CD4-positive, alpha-beta T cell (primary cell): ENCODE data around the gene IGLL1. TPM values are rescaled to one million over a fixed set of nuclear protein-coding genes. Genes with fewer than 3 reads are reported as not detected.
"Not testable (repeated sequence)": the region's sequence is repeated elsewhere in the genome, so short reads cannot be mapped to it uniquely, and the experiment has no call there.

ENCODE experiments used
- ATAC-seq: fragments of 200-7000 bp; cut with Tn5 transposase; one replicate; pipeline ENCODE4 v1.10.0; 2022; ENCODE audit warnings: mild to moderate bottlenecking; ENCODE audit not compliant: poor library complexity
- CTCF ChIA-PET: fragments of 350-600 bp; sonication (Branson Sonifier 250); formaldehyde crosslinking; loops from one replicate; lab custom pipeline; 2021; ENCODE audit warnings: antibody characterized with exemption, inconsistent platforms; lab: Charles Lee
- POLR2A ChIA-PET: fragments of 350-600 bp; sonication (Branson Sonifier 250); formaldehyde crosslinking; loops from one replicate; lab custom pipeline; 2021; ENCODE audit warnings: antibody characterized with exemption, inconsistent platforms; lab: Charles Lee
- DNase-seq, 14 experiments: peaks; one replicate each; pipeline ENCODE4 v3.0.0-alpha.2; 2013 to 2020; ENCODE audit warnings: mixed read lengths in 2 of 14
- H3K27ac ChIP-seq, 2 donors: one replicate each; pipeline versions ENCODE4 v1.5.1 to v1.7.0; 2013; ENCODE audit warnings: low read length in 2 of 2, low read depth in 1 of 2, mild to moderate bottlenecking in 1 of 2
- H3K27me3 ChIP-seq, 2 experiments: 1 replicate in 1 of 2; 2 replicates in 1 of 2; pipeline versions ENCODE4 v1.6.1 to v1.7.0; 2013; ENCODE audit warnings: low read length in 2 of 2, control low read depth in 1 of 2, mild to moderate bottlenecking in 1 of 2, moderate library complexity in 1 of 2; ENCODE audit not compliant: insufficient read depth in 2 of 2, control insufficient read depth in 1 of 2
- H3K36me3 ChIP-seq: one replicate; pipeline ENCODE4 v1.6.1; 2013; ENCODE audit warnings: low read length, control low read depth; ENCODE audit not compliant: insufficient read depth
- H3K4me1 ChIP-seq: one replicate; pipeline ENCODE4 v1.6.1; 2013; ENCODE audit warnings: low read length, control low read depth; ENCODE audit not compliant: insufficient read depth
- H3K4me3 ChIP-seq: one replicate; pipeline ENCODE4 v1.5.1; 2013; ENCODE audit warnings: mild to moderate bottlenecking, low read length, moderate library complexity
- H3K9me3 ChIP-seq, 2 experiments: 1 replicate in 1 of 2; 2 replicates in 1 of 2; pipeline versions ENCODE4 v1.6.1 to v1.7.0; 2013; ENCODE audit warnings: low read length in 2 of 2, mild to moderate bottlenecking in 2 of 2, control low read depth in 1 of 2, moderate library complexity in 1 of 2; ENCODE audit not compliant: control insufficient read depth in 1 of 2, insufficient read depth in 1 of 2
- H3K27ac Mint-ChIP-seq: one replicate; pipeline ENCODE4 v1.8.0; 2020; ENCODE audit warnings: mixed read lengths
- H3K27me3 Mint-ChIP-seq: one replicate; pipeline ENCODE4 v1.8.0; 2021; ENCODE audit warnings: mixed read lengths
- H3K36me3 Mint-ChIP-seq: one replicate; pipeline ENCODE4 v1.8.0; 2021; ENCODE audit warnings: low read depth, mixed read lengths
- H3K4me1 Mint-ChIP-seq: one replicate; pipeline ENCODE4 v1.8.0; 2021; ENCODE audit warnings: low read depth, mixed read lengths
- H3K4me3 Mint-ChIP-seq: one replicate; pipeline ENCODE4 v1.8.0; 2020; ENCODE audit warnings: mild to moderate bottlenecking, mixed read lengths
- H3K9me3 Mint-ChIP-seq: one replicate; pipeline ENCODE4 v1.8.0; 2020; ENCODE audit warnings: mixed read lengths
- intact Hi-C, 2 experiments: fragments of 100-400 bp; cut with DNase I in 1 of 2; cut with micrococcal nuclease in 1 of 2; formaldehyde crosslinking; loops; one replicate each; pipeline versions ENCODE4 v1.15.1 to v1.9.0; 2023 to 2025; cut with DNase I, micrococcal nuclease
- polyA plus RNA-seq, 2 donors: library from polyadenylated mRNA; unstranded; fragments of 120-200 nt; gene quantifications; one replicate each; pipeline ENCODE4 v1.2.1, GENCODE V29; 2013
- total RNA-seq, 174 experiments: library from RNA in 2 of 174; stranded (reverse) in 2 of 174; gene quantifications; one replicate each; pipeline ENCODE4 v1.2.3 and lab custom pipeline; 2021 to 2026
- TF ChIP-seq, protein P1 (sequence below): fragments of 200-600 bp; IDR thresholded peaks from one replicate; pipeline ENCODE4 v1.8.0; 2022; ENCODE audit warnings: antibody characterized with exemption, mild to moderate bottlenecking

Gene IGLL1
- total RNA-seq (not detected), total RNA-seq (lab: John Stamatoyannopoulos, UW) (0 to 0.80 (median 0.06) reads per million in 172 experiments)
- 0.37 TPM for polyA plus RNA-seq (2013, experiment 1 of 2)
- 0.05 TPM for polyA plus RNA-seq (2013, experiment 2 of 2)

GRCh38 chr22:23579870-23580575 is at the start of gene IGLL1:
IGLL1 (minus strand) TSS chr22:23580290; CDS start chr22:23580190, 100 bp downstream.
- CTCF ChIA-PET = no interaction called here
- TF ChIP-seq, protein P1, sequence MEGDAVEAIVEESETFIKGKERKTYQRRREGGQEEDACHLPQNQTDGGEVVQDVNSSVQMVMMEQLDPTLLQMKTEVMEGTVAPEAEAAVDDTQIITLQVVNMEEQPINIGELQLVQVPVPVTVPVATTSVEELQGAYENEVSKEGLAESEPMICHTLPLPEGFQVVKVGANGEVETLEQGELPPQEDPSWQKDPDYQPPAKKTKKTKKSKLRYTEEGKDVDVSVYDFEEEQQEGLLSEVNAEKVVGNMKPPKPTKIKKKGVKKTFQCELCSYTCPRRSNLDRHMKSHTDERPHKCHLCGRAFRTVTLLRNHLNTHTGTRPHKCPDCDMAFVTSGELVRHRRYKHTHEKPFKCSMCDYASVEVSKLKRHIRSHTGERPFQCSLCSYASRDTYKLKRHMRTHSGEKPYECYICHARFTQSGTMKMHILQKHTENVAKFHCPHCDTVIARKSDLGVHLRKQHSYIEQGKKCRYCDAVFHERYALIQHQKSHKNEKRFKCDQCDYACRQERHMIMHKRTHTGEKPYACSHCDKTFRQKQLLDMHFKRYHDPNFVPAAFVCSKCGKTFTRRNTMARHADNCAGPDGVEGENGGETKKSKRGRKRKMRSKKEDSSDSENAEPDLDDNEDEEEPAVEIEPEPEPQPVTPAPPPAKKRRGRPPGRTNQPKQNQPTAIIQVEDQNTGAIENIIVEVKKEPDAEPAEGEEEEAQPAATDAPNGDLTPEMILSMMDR = no peak
- Histone ChIP-seq H3K27me3 (peaks cover 11 to 24% of the 10 kb centered on the region in 2 experiments), H3K4me3 (no peak within 1 kb of the TSS), H3K4me1 (no peaks in the 10 kb centered on the region), H3K9me3 (no peaks in the 10 kb centered on the region), H3K36me3 (no peaks in the 10 kb centered on the region), H3K27ac (no peak within 1 kb of the TSS)
- POLR2A ChIA-PET = no interaction called here
- Mint-ChIP-seq H3K4me3 (no peak within 1 kb of the TSS), H3K36me3 (no peaks in the 10 kb centered on the region), H3K27me3 (peaks cover 64% of the 10 kb centered on the region), H3K9me3 (no peaks in the 10 kb centered on the region), H3K27ac (no peak within 1 kb of the TSS), H3K4me1 (no peaks in the 10 kb centered on the region)
- DNase-seq (no peak), ATAC-seq (no peak)
- intact Hi-C loops = no loop called here

DNA sequence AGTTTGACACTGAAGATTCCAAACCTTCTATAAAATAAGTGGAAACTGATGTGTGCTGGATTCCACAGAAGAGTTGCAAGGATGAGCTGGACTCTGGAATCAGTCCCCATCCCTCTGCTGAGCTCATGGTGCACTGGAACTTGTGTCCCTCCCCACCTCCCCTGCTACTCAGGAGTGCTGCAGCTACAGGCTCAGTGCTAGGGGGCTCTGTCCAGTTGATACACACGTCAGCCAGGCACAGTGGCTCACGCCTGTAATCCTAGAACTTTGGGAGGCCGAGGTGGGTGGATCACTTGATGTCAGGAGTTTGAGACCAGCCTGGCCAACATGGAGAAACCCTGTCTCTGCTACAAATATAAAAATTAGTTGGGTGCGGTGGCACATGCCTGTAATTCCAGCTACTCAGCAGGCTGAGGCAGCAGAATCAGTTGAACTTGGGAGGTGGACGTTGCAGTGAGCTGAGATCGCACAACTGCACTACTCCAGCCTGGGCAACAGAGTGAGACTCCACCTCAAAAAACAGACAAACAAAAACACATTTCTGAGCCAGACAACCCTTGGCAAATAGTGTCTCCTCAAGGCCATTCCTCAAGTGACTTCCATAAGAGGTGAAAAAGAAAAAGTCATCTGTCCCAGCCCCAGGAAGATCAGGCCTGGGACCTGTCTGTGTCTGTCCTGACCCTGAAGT is 48.1 kb upstream of the IGLL1 start:
- not testable (repeated sequence) for H3K4me1 Mint-ChIP-seq, H3K36me3 Mint-ChIP-seq, H3K9me3 ChIP-seq, H3K4me3 ChIP-seq, DNase-seq, H3K4me3 Mint-ChIP-seq, ATAC-seq, H3K27me3 ChIP-seq, H3K27ac ChIP-seq, H3K27me3 Mint-ChIP-seq, H3K36me3 ChIP-seq, H3K4me1 ChIP-seq, H3K27ac Mint-ChIP-seq, H3K9me3 Mint-ChIP-seq
- ChIA-PET CTCF (interaction anchor here (1.2 kb wide), 1 partner anchor 222 kb away, joined by 5 read pairs; no protein-coding TSS in a partner anchor), POLR2A (interaction anchor here (0.6 kb wide), 1 partner anchor 224 kb away, joined by 3 read pairs; no protein-coding TSS in a partner anchor)
- intact Hi-C loops = loop anchor here (1.0 to 5.0 kb wide), 2 partner anchors 219 kb away; no protein-coding TSS in a partner anchor

DNA sequence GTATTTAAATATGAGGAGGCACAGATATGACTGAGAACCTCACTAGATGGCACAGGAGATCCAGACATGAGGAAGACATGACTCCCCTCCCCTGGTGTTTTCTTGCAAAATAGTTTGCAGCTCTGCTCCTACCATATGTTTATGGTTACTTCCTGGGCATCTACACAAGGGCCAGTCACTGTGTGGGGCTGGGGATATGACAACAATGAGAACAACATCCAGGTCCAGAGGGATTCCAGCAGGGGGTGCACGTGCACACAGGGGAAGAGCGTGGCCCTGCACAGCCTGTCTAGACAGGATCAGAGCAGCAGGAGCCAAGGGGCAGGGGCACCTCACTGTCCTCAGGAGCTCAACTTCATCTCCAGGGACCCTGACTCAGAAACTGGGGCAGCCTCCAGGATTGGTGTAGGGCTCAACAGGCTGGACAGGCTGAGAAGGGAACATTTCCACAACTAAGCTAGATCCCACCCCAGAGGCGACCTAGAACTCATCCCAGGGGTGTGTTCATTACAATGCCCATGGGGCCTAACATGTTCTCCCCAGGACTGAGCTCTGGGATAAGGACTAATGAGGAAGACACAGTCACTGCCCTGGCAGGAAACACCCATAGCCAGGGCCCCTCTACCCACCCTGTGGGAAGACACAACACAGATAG is 47.4 kb upstream of the IGLL1 start:
- H3K4me3 Mint-ChIP-seq, H3K27me3 ChIP-seq, H3K27ac ChIP-seq, H3K27me3 Mint-ChIP-seq, H3K9me3 ChIP-seq, H3K36me3 Mint-ChIP-seq, H3K9me3 Mint-ChIP-seq, H3K4me1 Mint-ChIP-seq, H3K27ac Mint-ChIP-seq, H3K4me3 ChIP-seq, H3K36me3 ChIP-seq, H3K4me1 ChIP-seq: not testable (repeated sequence)
- ChIA-PET POLR2A (interaction anchor here (0.6 kb wide), 1 partner anchor 225 kb away, joined by 3 read pairs; no protein-coding TSS in a partner anchor), CTCF (interaction anchor here (1.2 kb wide), 1 partner anchor 223 kb away, joined by 5 read pairs; no protein-coding TSS in a partner anchor)
- peak; percentile 96 for ATAC-seq
- peak; percentile 37 to 76 (median 57) for DNase-seq
- intact Hi-C loops = loop anchor here (1.0 to 5.0 kb wide), 2 partner anchors 220 kb away; no protein-coding TSS in a partner anchor
- TF ChIP-seq, protein P1 = peak; percentile 45
